Gastroesophageal sphincter (tissue), 4 donors: ENCODE data around the gene LCE6A. TPM values are rescaled to one million over a fixed set of nuclear protein-coding genes. Genes with fewer than 3 reads are reported as not detected.

Experiments used
- ATAC-seq: fragments of 150-250 bp; one replicate; pipeline ENCODE4 v1.9.1; 2016; ENCODE audit warnings: mild to moderate bottlenecking, moderate library complexity
- H3K27ac ChIP-seq, 4 donors: fragments of 200-600 bp; sonication (generic) in 3 of 4; 1 replicate in 3 of 4; 2 replicates in 1 of 4; pipeline ENCODE4 v1.5.1; 2016 to 2019
- H3K27me3 ChIP-seq: fragments of 200-600 bp; sonication (generic); one replicate; pipeline ENCODE4 v1.5.1; 2019
- H3K36me3 ChIP-seq, 2 donors: fragments of 200-600 bp; sonication (generic); one replicate each; pipeline ENCODE4 v1.5.1; 2019; ENCODE audit warnings: control low read depth in 1 of 2
- H3K4me1 ChIP-seq, 3 donors: fragments of 200-600 bp; sonication (generic); 1 replicate in 2 of 3; 2 replicates in 1 of 3; pipeline ENCODE4 v1.5.1; 2016 to 2019; ENCODE audit warnings: control low read depth in 2 of 3
- H3K4me3 ChIP-seq, 2 donors: fragments of 200-600 bp; sonication (generic); one replicate each; pipeline ENCODE4 v1.5.1; 2019; ENCODE audit warnings: mild to moderate bottlenecking in 1 of 2, moderate library complexity in 1 of 2
- H3K9me3 ChIP-seq, 3 donors: fragments of 200-600 bp; sonication (generic); one replicate each; pipeline ENCODE4 v1.5.1; 2017 to 2019; ENCODE audit warnings: control low read depth in 2 of 3
- EP300 ChIP-seq: sonication (generic); formaldehyde crosslinking; IDR thresholded peaks from one replicate; pipeline ENCODE4 v1.6.1; 2017; ENCODE audit warnings: antibody characterized with exemption, mild to moderate bottlenecking
- POLR2A ChIP-seq, 2 donors: fragments of 450-650 bp; IDR thresholded peaks; one replicate each; pipeline ENCODE4 v1.6.1; 2017; ENCODE audit warnings: antibody characterized with exemption in 2 of 2, mild to moderate bottlenecking in 2 of 2, moderate library complexity in 1 of 2
- POLR2AphosphoS5 ChIP-seq: sonication (generic); formaldehyde crosslinking; IDR thresholded peaks from one replicate; pipeline ENCODE4 v1.6.1; 2017; ENCODE audit warnings: antibody characterized with exemption
- WGBS, 2 donors: methylation state at CpG; one replicate each; pipeline ENCODE4 v1.1.5; 2018; ENCODE audit warnings: low coverage in 1 of 2; 5-methylcytosine and 5-hydroxymethylcytosine counted together
- total RNA-seq, 4 donors: library from RNA; depleted of rRNA; stranded (reverse); fragments of >200 nt; gene quantifications; one replicate each; pipeline ENCODE4 v1.1.0, GENCODE V29; 2016
- TF ChIP-seq, protein P1 (sequence below), 4 experiments: fragments of 200-600 bp in 2 of 4; fragments of 450-650 bp in 2 of 4; sonication (generic) in 1 of 4; IDR thresholded peaks; one replicate each; pipeline ENCODE4 v1.5.1; 2017 to 2019; ENCODE audit warnings: antibody characterized with exemption in 4 of 4, mild to moderate bottlenecking in 2 of 4, moderate library complexity in 2 of 4

The LCE6A gene
- total RNA-seq, 4 donors from 2014 or later: not detected

DNA sequence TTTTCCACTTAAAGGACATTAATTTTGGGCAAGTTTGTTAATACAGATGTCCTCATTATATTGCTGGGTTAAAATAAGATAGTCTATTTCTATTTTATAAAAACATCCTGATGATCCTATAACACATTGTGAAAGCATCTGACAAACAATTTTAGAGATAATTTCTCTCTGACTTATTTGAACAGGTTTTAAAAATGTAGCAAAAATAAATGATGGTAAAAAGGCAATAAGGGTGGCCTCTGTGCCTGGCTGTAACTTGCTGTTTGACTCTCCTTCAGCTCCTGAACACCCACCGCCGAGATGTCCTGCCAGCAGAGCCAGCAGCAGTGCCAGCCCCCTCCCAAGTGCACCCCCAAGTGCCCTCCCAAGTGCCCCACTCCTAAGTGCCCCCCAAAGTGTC, 15.5 kb upstream of the LCE6A start, which contains the start of gene LCE1A:
Gene LCE1A (plus strand): TSS at position 301 of the 400 bp plus-strand sequence. CDS start 0 bp downstream, at position 301.
- no peak within 1 kb of the TSS for H3K27ac ChIP-seq
- no peaks in the 10 kb centered on the region for H3K9me3 ChIP-seq
- TF ChIP-seq EP300: no peak
- TF ChIP-seq, protein P1, sequence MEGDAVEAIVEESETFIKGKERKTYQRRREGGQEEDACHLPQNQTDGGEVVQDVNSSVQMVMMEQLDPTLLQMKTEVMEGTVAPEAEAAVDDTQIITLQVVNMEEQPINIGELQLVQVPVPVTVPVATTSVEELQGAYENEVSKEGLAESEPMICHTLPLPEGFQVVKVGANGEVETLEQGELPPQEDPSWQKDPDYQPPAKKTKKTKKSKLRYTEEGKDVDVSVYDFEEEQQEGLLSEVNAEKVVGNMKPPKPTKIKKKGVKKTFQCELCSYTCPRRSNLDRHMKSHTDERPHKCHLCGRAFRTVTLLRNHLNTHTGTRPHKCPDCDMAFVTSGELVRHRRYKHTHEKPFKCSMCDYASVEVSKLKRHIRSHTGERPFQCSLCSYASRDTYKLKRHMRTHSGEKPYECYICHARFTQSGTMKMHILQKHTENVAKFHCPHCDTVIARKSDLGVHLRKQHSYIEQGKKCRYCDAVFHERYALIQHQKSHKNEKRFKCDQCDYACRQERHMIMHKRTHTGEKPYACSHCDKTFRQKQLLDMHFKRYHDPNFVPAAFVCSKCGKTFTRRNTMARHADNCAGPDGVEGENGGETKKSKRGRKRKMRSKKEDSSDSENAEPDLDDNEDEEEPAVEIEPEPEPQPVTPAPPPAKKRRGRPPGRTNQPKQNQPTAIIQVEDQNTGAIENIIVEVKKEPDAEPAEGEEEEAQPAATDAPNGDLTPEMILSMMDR (IDR thresholded peaks at IDR 0.05): no peak
- TF ChIP-seq POLR2A (IDR thresholded peaks at IDR 0.05): no peak
- no peak for TF ChIP-seq POLR2AphosphoS5
- H3K27me3 ChIP-seq: no peaks in the 10 kb centered on the region
- WGBS, 2 donors: 62 to 67% methylated on average over 1 to 2 of the region's 2 CpGs
- no peak within 1 kb of the TSS for H3K4me3 ChIP-seq
- no peaks in the 10 kb centered on the region for H3K36me3 ChIP-seq
- no peaks in the 10 kb centered on the region for H3K4me1 ChIP-seq
- ATAC-seq: no peak

DNA sequence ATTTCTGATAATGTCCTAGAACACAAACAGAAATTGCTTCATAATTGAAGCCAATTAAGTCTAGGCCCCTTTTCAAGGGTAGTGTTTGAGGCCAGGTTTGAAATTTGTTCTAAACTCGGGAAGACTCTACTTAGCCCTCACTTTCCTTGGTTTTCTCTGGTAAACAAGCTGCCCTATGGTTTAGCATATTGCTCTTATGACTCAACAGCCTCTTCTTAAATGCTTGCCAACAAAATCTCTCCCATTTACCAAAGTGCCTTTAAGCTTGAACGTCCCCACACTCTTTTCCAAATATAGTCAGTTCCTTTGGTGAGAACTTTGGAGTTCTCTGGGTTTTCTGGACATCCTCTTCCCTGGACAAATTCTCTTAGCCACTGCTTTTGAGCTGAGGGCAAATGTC, 5.8 kb upstream of the LCE6A start:
- H3K27me3 ChIP-seq: no peaks in the 10 kb centered on the region
- H3K36me3 ChIP-seq: no peaks in the 10 kb centered on the region
- no peak for ATAC-seq
- 32 to 39% methylated on average over 2 of the region's 2 CpGs for WGBS, 2 donors
- H3K27ac ChIP-seq: no peak overlapping the region
- TF ChIP-seq, protein P1 (IDR thresholded peaks at IDR 0.05): no peak
- TF ChIP-seq POLR2A (IDR thresholded peaks at IDR 0.05): no peak
- no peak for TF ChIP-seq EP300
- no peak for TF ChIP-seq POLR2AphosphoS5
- no peaks in the 10 kb centered on the region for H3K9me3 ChIP-seq
- H3K4me3 ChIP-seq: no peak overlapping the region
- no peaks in the 10 kb centered on the region for H3K4me1 ChIP-seq

DNA sequence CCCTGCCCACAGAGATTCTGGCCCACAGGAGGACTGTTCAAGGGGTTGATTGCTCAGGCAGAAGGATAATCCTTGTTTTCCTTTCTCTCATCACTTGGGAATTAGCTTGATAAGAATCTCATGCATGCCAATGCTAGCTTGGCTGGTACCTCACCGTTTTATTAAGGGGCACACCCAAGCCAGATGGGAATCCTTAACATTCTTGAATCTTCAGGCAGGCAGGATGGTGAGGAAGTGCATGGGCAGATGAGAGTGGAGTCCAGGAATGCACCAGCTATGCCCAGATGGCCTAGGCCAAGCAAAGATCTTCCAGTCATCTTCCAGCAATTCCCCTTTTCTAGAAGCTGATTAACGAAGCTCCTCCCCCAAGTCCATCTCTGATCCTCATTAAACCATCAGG, 13.0 kb downstream of the LCE6A start:
- Histone ChIP-seq H3K27me3 (no peaks in the 10 kb centered on the region), H3K27ac (no peak overlapping the region), H3K9me3 (no peaks in the 10 kb centered on the region), H3K4me3 (no peak overlapping the region), H3K36me3 (no peaks in the 10 kb centered on the region), H3K4me1 (peaks cover 0 to 3% (median 0%) of the 10 kb centered on the region in 3 donors)
- ATAC-seq: no peak
- 62 to 100% methylated on average over 1 to 2 of the region's 2 CpGs for WGBS, 2 donors
- TF ChIP-seq, protein P1 (IDR thresholded peaks at IDR 0.05): no peak
- TF ChIP-seq EP300: no peak

DNA sequence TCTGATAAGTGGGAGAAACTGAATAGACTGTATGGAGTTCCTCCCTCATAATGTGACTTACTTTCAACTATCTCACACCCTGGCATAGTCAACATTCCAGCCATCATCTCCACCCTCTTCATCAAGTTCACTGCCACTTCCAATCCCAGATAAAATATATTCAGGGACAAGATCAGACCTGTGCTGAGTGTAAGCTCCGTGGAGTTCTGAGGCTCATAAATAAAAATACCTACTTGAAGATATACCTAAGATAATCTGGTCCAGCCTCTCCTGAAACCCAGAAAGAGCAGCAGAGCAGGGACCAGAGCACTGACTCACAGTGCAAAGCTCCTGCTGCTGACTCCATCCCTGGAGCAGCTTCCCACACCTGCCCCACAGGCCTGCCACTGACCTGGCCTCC, 15.4 kb downstream of the LCE6A start:
- H3K4me1 ChIP-seq: peaks cover 8 to 27% (median 11%) of the 10 kb centered on the region in 3 donors
- H3K9me3 ChIP-seq: no peaks in the 10 kb centered on the region
- no peaks in the 10 kb centered on the region for H3K27me3 ChIP-seq
- H3K36me3 ChIP-seq: no peaks in the 10 kb centered on the region
- H3K4me3 ChIP-seq: no peak overlapping the region
- ATAC-seq: no peak
- 40 to 50% methylated on average over 1 of the region's 1 CpG for WGBS, 2 donors
- no peak overlapping the region for H3K27ac ChIP-seq
- TF ChIP-seq POLR2A (IDR thresholded peaks at IDR 0.05) (no peak), EP300 (no peak), POLR2AphosphoS5 (no peak)
- TF ChIP-seq, protein P1 (IDR thresholded peaks at IDR 0.05): no peak

DNA sequence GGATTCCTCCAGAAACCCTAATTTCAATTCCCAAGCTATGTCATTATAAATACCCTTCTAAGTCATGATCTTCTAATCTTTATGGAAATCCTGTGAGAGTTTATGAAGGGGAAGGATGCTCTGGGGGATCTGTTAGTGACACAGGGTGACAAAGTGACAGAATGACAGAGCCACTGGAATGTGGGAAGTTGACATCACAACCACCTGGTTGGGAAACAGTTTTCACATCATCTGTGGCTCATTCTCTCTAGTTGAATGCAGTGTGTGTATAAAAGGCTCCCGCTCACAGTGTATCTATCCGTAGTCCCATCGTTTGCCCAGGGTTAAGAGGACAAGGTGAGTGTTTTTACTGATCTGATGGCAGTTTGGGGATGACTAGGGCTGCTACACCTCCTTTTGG, 17.0 kb downstream of the LCE6A start, which contains the start of gene LCE7A:
Gene LCE7A (plus strand): TSS at position 301 of the 400 bp plus-strand sequence. CDS start 702 bp downstream, outside the sequence.
- no peak for ATAC-seq
- H3K4me1 ChIP-seq: peaks cover 8 to 27% (median 11%) of the 10 kb centered on the region in 3 donors
- H3K9me3 ChIP-seq: no peaks in the 10 kb centered on the region
- 81% methylated on average over 3 of the region's 3 CpGs; no CpG with 5 or more reads in 1 of the 2 donors for WGBS, 2 donors
- no peak within 1 kb of the TSS for H3K27ac ChIP-seq
- no peaks in the 10 kb centered on the region for H3K27me3 ChIP-seq
- no peak within 1 kb of the TSS for H3K4me3 ChIP-seq
- H3K36me3 ChIP-seq: no peaks in the 10 kb centered on the region
- TF ChIP-seq, protein P1 (IDR thresholded peaks at IDR 0.05): no peak
- no peak for TF ChIP-seq POLR2AphosphoS5
